ENCODE data around the gene CRB1. TPM values are rescaled to one million over a fixed set of nuclear protein-coding genes. Genes with fewer than 3 reads are reported as not detected.

CRB1 gene
- total and polyA plus RNA-seq, 2 experiments from 2014 or later = 0.27 to 0.56 TPM

DNA sequence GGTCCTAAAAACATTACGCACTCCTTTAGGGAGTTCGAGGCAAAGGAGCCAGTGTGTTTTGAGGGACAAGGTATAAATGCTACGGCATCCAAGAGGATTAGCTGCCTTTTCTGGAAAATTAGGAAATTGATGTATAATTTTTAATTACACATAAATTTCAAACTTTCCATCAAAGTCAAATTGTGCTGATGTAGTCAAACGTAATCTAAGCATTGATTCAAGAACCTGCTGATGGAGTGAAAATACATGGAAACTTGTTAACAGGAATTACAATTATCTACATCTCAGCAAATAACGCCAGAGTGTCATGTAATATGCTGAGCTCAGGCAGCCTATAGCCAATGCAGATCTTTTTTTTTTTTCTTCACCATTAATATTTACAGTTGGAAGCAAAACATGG is 194.5 kb downstream of the CRB1 start:
- H3K27ac Mint-ChIP-seq = no peak overlapping the region
- no peaks in the 10 kb centered on the region for H3K36me3 ChIP-seq (ENCODE audit: insufficient read depth)
- H3F3A ChIP-seq (replicated peaks; ENCODE audit: low read depth) = no peaks in the 10 kb centered on the region
- H3K4me3 ChIP-seq = no peak overlapping the region
- no peaks in the 10 kb centered on the region for H3K9me3 Mint-ChIP-seq
- 0 out of 2 replicates have a peak overlapping the region, but pooled peaks have one; percentile 4 for H2AFZ ChIP-seq
- no peaks in the 10 kb centered on the region for H3K27me3 ChIP-seq (ENCODE audit: insufficient read depth)
- H3K4me1 Mint-ChIP-seq = peaks cover 26% of the 10 kb centered on the region
- H3K9me2 ChIP-seq (ENCODE audit: insufficient read depth) = 0 out of 2 replicates have a peak, but pooled peaks cover 5% of the 10 kb centered on the region
- H3K79me2 ChIP-seq (replicated peaks; ENCODE audit: insufficient read depth) = no peaks in the 10 kb centered on the region
- H3K4me2 ChIP-seq = no peak overlapping the region
- H3K36me3 Mint-ChIP-seq (ENCODE audit: low read depth) = no peaks in the 10 kb centered on the region
- TF ChIP-seq EZH2phosphoT487 (IDR thresholded peaks at IDR 0.05; ENCODE audit: unreplicated experiment) (no peak), NANOG (IDR thresholded peaks at IDR 0.05; ENCODE audit: borderline replicate concordance) (no peak), POLR2AphosphoS5 (IDR thresholded peaks at IDR 0.05; ENCODE audit: low read depth) (no peak), JUNB (IDR thresholded peaks at IDR 0.05; ENCODE audit: unreplicated experiment) (no peak), ZNF114 (CRISPR knock-in tag; IDR thresholded peaks at IDR 0.05) (no peak), ZNF331 (CRISPR knock-in tag; IDR thresholded peaks at IDR 0.05; ENCODE audit: low read depth) (no peak), CREB1 (CRISPR knock-in tag; IDR thresholded peaks at IDR 0.05; ENCODE audit: low read depth) (no peak), STAT1 (IDR thresholded peaks at IDR 0.05; ENCODE audit: unreplicated experiment) (no peak), EZH2 (IDR thresholded peaks at IDR 0.05; ENCODE audit: low read depth, unreplicated experiment) (no peak)
- TF ChIP-seq, protein P1, sequence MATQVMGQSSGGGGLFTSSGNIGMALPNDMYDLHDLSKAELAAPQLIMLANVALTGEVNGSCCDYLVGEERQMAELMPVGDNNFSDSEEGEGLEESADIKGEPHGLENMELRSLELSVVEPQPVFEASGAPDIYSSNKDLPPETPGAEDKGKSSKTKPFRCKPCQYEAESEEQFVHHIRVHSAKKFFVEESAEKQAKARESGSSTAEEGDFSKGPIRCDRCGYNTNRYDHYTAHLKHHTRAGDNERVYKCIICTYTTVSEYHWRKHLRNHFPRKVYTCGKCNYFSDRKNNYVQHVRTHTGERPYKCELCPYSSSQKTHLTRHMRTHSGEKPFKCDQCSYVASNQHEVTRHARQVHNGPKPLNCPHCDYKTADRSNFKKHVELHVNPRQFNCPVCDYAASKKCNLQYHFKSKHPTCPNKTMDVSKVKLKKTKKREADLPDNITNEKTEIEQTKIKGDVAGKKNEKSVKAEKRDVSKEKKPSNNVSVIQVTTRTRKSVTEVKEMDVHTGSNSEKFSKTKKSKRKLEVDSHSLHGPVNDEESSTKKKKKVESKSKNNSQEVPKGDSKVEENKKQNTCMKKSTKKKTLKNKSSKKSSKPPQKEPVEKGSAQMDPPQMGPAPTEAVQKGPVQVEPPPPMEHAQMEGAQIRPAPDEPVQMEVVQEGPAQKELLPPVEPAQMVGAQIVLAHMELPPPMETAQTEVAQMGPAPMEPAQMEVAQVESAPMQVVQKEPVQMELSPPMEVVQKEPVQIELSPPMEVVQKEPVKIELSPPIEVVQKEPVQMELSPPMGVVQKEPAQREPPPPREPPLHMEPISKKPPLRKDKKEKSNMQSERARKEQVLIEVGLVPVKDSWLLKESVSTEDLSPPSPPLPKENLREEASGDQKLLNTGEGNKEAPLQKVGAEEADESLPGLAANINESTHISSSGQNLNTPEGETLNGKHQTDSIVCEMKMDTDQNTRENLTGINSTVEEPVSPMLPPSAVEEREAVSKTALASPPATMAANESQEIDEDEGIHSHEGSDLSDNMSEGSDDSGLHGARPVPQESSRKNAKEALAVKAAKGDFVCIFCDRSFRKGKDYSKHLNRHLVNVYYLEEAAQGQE (IDR thresholded peaks at IDR 0.05; ENCODE audit: unreplicated experiment) = no peak
- TF ChIP-seq, protein P2, sequence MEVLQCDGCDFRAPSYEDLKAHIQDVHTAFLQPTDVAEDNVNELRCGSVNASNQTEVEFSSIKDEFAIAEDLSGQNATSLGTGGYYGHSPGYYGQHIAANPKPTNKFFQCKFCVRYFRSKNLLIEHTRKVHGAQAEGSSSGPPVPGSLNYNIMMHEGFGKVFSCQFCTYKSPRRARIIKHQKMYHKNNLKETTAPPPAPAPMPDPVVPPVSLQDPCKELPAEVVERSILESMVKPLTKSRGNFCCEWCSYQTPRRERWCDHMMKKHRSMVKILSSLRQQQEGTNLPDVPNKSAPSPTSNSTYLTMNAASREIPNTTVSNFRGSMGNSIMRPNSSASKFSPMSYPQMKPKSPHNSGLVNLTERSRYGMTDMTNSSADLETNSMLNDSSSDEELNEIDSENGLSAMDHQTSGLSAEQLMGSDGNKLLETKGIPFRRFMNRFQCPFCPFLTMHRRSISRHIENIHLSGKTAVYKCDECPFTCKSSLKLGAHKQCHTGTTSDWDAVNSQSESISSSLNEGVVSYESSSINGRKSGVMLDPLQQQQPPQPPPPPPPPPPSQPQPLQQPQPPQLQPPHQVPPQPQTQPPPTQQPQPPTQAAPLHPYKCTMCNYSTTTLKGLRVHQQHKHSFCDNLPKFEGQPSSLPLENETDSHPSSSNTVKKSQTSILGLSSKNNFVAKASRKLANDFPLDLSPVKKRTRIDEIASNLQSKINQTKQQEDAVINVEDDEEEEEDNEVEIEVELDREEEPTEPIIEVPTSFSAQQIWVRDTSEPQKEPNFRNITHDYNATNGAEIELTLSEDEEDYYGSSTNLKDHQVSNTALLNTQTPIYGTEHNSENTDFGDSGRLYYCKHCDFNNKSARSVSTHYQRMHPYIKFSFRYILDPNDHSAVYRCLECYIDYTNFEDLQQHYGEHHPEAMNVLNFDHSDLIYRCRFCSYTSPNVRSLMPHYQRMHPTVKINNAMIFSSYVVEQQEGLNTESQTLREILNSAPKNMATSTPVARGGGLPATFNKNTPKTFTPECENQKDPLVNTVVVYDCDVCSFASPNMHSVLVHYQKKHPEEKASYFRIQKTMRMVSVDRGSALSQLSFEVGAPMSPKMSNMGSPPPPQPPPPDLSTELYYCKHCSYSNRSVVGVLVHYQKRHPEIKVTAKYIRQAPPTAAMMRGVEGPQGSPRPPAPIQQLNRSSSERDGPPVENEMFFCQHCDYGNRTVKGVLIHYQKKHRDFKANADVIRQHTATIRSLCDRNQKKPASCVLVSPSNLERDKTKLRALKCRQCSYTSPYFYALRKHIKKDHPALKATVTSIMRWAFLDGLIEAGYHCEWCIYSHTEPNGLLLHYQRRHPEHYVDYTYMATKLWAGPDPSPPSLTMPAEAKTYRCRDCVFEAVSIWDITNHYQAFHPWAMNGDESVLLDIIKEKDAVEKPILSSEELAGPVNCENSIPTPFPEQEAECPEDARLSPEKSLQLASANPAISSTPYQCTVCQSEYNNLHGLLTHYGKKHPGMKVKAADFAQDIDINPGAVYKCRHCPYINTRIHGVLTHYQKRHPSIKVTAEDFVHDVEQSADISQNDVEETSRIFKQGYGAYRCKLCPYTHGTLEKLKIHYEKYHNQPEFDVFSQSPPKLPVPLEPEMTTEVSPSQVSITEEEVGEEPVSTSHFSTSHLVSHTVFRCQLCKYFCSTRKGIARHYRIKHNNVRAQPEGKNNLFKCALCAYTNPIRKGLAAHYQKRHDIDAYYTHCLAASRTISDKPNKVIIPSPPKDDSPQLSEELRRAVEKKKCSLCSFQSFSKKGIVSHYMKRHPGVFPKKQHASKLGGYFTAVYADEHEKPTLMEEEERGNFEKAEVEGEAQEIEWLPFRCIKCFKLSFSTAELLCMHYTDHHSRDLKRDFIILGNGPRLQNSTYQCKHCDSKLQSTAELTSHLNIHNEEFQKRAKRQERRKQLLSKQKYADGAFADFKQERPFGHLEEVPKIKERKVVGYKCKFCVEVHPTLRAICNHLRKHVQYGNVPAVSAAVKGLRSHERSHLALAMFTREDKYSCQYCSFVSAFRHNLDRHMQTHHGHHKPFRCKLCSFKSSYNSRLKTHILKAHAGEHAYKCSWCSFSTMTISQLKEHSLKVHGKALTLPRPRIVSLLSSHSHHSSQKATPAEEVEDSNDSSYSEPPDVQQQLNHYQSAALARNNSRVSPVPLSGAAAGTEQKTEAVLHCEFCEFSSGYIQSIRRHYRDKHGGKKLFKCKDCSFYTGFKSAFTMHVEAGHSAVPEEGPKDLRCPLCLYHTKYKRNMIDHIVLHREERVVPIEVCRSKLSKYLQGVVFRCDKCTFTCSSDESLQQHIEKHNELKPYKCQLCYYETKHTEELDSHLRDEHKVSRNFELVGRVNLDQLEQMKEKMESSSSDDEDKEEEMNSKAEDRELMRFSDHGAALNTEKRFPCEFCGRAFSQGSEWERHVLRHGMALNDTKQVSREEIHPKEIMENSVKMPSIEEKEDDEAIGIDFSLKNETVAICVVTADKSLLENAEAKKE (CRISPR knock-in tag; IDR thresholded peaks at IDR 0.05) = no peak
- TF ChIP-seq, protein P3, sequence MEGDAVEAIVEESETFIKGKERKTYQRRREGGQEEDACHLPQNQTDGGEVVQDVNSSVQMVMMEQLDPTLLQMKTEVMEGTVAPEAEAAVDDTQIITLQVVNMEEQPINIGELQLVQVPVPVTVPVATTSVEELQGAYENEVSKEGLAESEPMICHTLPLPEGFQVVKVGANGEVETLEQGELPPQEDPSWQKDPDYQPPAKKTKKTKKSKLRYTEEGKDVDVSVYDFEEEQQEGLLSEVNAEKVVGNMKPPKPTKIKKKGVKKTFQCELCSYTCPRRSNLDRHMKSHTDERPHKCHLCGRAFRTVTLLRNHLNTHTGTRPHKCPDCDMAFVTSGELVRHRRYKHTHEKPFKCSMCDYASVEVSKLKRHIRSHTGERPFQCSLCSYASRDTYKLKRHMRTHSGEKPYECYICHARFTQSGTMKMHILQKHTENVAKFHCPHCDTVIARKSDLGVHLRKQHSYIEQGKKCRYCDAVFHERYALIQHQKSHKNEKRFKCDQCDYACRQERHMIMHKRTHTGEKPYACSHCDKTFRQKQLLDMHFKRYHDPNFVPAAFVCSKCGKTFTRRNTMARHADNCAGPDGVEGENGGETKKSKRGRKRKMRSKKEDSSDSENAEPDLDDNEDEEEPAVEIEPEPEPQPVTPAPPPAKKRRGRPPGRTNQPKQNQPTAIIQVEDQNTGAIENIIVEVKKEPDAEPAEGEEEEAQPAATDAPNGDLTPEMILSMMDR (conservative IDR thresholded peaks at IDR 0.05; ENCODE audit: low read depth in 2 of 2) = no peak
- TF ChIP-seq, protein P4, sequence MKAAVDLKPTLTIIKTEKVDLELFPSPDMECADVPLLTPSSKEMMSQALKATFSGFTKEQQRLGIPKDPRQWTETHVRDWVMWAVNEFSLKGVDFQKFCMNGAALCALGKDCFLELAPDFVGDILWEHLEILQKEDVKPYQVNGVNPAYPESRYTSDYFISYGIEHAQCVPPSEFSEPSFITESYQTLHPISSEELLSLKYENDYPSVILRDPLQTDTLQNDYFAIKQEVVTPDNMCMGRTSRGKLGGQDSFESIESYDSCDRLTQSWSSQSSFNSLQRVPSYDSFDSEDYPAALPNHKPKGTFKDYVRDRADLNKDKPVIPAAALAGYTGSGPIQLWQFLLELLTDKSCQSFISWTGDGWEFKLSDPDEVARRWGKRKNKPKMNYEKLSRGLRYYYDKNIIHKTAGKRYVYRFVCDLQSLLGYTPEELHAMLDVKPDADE (IDR thresholded peaks at IDR 0.05) = no peak
- ATAC-seq (no peak), DNase-seq (ENCODE audit: low spot score) (no peak)
- H4K20me1 ChIP-seq (replicated peaks; ENCODE audit: insufficient read depth) = no peaks in the 10 kb centered on the region
- no peaks in the 10 kb centered on the region for H3K27me3 Mint-ChIP-seq (ENCODE audit: insufficient read depth, low read depth, poor library complexity)
- H3K4me3 Mint-ChIP-seq = no peak overlapping the region
- peaks cover 18% of the 10 kb centered on the region for H3K4me1 ChIP-seq (ENCODE audit: insufficient read depth)
- no peak overlapping the region for H3K27ac ChIP-seq (ENCODE audit: low read depth)
